PFSK-1 (cell line): ENCODE data around the gene SELENON.

Experiments
- FOXP2 ChIP-seq: optimal IDR thresholded peaks from 2 replicates; pipeline ENCODE3; 2011; ENCODE audit warnings: borderline replicate concordance, control low read depth, inconsistent platforms; ENCODE audit not compliant: insufficient read depth; ENCODE audit errors: extremely low read length, extremely low read depth
- POLR2AphosphoS5 ChIP-seq: IDR thresholded peaks from 2 replicates; pipeline ENCODE4 v1.6.1; 2012; ENCODE audit warnings: low read depth, mild to moderate bottlenecking, control low read depth, low read length, moderate library complexity
- SIN3A ChIP-seq: IDR thresholded peaks from 2 replicates; pipeline ENCODE4 v1.6.1; 2012; ENCODE audit warnings: mild to moderate bottlenecking, low read length, moderate library complexity, borderline replicate concordance; ENCODE audit not compliant: insufficient read depth
- TAF1 ChIP-seq: IDR thresholded peaks from 2 replicates; pipeline ENCODE4 v1.6.1; 2012; ENCODE audit warnings: low read length, control low read depth, borderline replicate concordance; ENCODE audit not compliant: insufficient read depth
- TF ChIP-seq, protein P1 (sequence below), 2 experiments: IDR thresholded peaks; 2 replicates each; pipeline versions ENCODE4 v1.6.1 to v1.8.0; 2011 to 2012; ENCODE audit warnings: low read depth in 2 of 2, low read length in 2 of 2, control low read depth in 1 of 2, inconsistent platforms in 1 of 2, mild to moderate bottlenecking in 1 of 2, moderate library complexity in 1 of 2; ENCODE audit not compliant: insufficient read depth in 1 of 2

The SELENON gene

GRCh38 chr1:25779894-25780293 is 20.1 kb upstream of the SELENON start:
- TF ChIP-seq, protein P1, sequence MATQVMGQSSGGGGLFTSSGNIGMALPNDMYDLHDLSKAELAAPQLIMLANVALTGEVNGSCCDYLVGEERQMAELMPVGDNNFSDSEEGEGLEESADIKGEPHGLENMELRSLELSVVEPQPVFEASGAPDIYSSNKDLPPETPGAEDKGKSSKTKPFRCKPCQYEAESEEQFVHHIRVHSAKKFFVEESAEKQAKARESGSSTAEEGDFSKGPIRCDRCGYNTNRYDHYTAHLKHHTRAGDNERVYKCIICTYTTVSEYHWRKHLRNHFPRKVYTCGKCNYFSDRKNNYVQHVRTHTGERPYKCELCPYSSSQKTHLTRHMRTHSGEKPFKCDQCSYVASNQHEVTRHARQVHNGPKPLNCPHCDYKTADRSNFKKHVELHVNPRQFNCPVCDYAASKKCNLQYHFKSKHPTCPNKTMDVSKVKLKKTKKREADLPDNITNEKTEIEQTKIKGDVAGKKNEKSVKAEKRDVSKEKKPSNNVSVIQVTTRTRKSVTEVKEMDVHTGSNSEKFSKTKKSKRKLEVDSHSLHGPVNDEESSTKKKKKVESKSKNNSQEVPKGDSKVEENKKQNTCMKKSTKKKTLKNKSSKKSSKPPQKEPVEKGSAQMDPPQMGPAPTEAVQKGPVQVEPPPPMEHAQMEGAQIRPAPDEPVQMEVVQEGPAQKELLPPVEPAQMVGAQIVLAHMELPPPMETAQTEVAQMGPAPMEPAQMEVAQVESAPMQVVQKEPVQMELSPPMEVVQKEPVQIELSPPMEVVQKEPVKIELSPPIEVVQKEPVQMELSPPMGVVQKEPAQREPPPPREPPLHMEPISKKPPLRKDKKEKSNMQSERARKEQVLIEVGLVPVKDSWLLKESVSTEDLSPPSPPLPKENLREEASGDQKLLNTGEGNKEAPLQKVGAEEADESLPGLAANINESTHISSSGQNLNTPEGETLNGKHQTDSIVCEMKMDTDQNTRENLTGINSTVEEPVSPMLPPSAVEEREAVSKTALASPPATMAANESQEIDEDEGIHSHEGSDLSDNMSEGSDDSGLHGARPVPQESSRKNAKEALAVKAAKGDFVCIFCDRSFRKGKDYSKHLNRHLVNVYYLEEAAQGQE (IDR thresholded peaks at IDR 0.05; ENCODE audit: insufficient read depth in 1 of 2, low read depth in 2 of 2, low read length in 2 of 2), result no peak
- TF ChIP-seq TAF1 (no peak), FOXP2 (no peak), SIN3A (no peak), POLR2AphosphoS5 (no peak)

DNA sequence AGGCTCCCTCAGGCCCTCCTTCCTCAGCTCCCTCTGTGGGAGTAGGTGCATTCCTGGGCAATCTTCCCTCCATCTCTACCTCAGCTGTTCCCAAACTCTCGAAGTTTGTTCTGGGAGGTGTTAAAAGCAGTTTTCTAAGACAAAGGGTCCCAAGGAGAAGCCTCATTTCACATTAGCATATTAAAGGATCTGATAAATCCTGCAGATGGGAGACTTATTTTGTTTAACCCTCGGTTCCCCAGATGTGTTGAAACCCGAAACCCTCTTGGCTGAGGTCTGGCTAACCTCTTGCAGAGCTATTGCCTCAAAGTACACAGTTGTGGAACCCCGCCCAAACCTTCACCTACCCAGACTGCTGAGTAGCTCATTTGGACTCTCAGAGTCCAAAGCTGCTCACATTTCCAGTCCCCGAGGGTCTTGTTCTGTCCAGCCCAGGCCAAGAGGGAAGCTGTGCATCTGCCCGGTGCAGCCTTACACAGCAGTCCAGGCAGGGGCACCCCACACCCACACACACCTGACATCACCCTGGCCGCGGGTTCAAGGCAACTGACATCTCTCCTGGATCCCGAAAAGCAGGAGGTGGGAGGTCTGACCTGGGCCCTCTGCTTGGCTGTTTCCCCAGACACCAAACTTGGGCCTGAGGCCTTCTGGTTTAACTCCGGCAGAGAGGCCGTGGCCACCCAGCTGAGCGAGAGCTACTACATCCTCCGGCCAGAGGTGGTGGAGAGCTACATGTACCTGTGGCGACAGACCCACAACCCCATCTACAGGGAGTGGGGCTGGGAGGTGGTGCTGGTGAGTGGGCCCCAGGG is 19.5 kb upstream of the SELENON start:
- TF ChIP-seq, protein P1 (IDR thresholded peaks at IDR 0.05; ENCODE audit: insufficient read depth in 1 of 2, low read depth in 2 of 2, low read length in 2 of 2), result no peak
- TF ChIP-seq POLR2AphosphoS5, result no peak
- TF ChIP-seq TAF1, result no peak
- TF ChIP-seq FOXP2, result no peak
- TF ChIP-seq SIN3A, result no peak

DNA sequence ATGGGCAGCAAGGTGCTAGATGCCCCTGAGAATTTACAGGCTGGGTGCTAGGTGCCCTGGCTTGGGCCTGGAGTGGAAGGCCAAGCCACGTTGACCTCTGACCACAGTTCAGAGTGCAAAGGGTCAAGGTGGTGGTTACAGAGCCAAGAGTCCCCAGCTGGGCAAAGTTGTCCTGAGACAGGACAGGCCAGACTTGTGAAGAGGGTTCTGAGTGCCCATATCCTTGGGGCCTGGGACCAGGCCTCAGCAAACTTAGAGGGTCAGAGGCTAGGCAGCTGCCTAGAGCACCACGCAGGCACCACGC is 18.9 kb upstream of the SELENON start:
- TF ChIP-seq SIN3A, result no peak
- TF ChIP-seq, protein P1 (IDR thresholded peaks at IDR 0.05; ENCODE audit: insufficient read depth in 1 of 2, low read depth in 2 of 2, low read length in 2 of 2), result no peak
- TF ChIP-seq TAF1, result no peak
- no peak for TF ChIP-seq POLR2AphosphoS5
- no peak for TF ChIP-seq FOXP2

DNA sequence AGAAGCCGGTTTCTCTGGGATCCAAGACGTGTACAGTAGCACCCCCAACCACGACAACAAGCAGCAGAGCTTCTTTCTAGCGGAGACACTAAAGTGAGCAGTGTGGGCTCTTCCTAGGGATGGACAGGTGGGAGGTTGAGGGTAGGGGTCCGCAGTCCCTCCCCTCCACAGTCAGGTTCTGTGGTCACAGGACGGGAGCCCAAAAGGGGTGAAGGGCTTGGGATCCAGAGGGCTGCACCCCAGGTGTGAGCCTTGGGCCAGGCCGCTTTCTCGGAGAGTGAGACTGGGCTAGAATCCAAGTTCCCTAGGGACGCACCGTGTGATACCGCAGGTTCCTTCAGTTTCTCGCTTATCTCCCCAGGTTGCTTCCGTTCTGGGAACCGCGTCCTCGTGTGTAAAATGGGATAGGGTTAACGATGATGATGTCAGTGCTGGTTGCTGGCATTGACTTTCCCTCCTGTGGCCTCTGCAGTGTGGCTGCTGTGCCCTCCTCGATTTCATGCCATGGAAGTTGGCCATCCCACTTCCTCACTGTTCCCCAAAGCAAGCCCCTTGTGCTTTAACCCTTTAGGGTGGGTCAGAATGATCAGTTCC is 17.3 kb upstream of the SELENON start:
- TF ChIP-seq FOXP2 (no peak), TAF1 (no peak), SIN3A (no peak), POLR2AphosphoS5 (no peak)
- TF ChIP-seq, protein P1 (IDR thresholded peaks at IDR 0.05; ENCODE audit: insufficient read depth in 1 of 2, low read depth in 2 of 2, low read length in 2 of 2), result no peak
